ENCODE measurements around the gene NELFB. TPM values are rescaled to one million over a fixed set of nuclear protein-coding genes. Genes with fewer than 3 reads are reported as not detected.

NELFB gene
- polyA plus RNA-seq, 3 donors, result 17.3 to 44.2 (median 18.8) TPM

DNA sequence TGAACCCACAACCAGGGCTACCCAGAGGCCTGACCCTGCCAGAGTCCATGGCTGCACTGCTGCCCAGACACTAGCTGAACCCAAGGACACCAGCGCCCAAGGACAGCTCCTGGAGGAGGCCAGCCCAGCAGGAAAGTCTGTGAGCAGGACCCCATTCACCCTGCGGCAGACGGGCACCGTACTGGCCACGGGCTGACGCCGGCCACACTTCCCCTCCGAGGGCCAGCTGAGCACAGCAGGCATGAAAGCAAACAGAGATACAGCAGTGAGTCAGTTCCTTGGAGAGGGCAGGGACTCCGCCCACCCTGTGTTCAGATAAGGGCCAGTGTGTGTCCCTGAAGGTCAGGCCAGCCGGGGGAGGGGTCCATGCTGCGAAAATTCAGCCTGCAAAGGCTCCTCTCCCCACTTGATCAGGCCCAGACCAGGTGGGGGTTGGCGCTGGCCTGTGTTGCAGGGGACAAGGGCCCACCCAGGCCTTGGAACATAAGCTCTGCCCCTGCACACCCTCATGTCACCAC is 36.3 kb upstream of the NELFB start:
- Mint-ChIP-seq H3K4me3 (no peak overlapping the region), H3K9me3 (no peaks in the 10 kb centered on the region)
- peaks cover 0 to 14% of the 10 kb centered on the region in 2 donors for H3K27me3 ChIP-seq (ENCODE audit: control insufficient read depth in 2 of 2, insufficient read depth in 2 of 2, low read length in 2 of 2)

DNA sequence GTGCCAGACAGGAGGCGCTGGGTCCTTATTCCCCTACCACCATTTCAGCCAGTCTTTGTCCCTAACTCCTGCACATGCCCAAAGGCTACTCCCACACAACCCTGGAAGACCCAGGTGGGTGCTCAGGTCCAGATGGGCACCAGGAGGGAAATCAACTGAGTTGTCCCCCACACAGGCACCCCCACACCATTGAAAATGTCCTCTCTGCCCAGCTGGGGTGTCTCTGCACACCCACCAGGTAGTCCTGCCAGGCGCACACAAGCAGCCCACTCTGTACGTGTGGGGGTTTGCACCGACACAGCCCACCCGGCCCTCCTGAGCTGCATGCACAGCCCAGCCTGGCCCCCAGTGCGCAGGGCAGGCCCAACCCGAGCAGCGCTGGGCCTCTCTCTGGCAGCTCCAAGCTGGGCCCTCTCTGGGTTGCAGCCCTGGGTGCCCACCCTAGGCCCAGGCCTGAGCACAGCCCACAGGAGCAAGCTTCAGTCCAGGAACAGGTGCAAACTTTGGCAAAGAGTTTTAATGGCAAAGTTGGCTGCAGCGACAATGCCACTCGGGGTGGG is 35.3 kb upstream of the NELFB start:
- Histone ChIP-seq H3K27me3 (ENCODE audit: control insufficient read depth in 2 of 2, insufficient read depth in 2 of 2, low read length in 2 of 2) (peaks cover 0 to 14% of the 10 kb centered on the region in 2 donors), H3K9me3 (replicated peaks in 1 of 2; ENCODE audit: control insufficient read depth in 1 of 2, insufficient read depth in 1 of 2, low read length in 2 of 2) (no peaks in the 10 kb centered on the region), H3K36me3 (replicated peaks in 1 of 2; ENCODE audit: control insufficient read depth in 1 of 2, insufficient read depth in 2 of 2, low read length in 2 of 2) (peaks cover 16 to 19% of the 10 kb centered on the region in 2 donors), H3K4me2 (replicated peaks; ENCODE audit: extremely low read depth, low read length, poor library complexity, severe bottlenecking) (no peak overlapping the region), H3K27ac (ENCODE audit: low read depth in 1 of 2, low read length in 2 of 2) (no peak overlapping the region), H2AFZ (ENCODE audit: insufficient read depth, low read depth, low read length, poor library complexity, severe bottlenecking) (no peak overlapping the region), H3K4me1 (ENCODE audit: control insufficient read depth in 1 of 2, insufficient read depth in 2 of 2, low read length in 2 of 2) (peaks cover 27 to 48% of the 10 kb centered on the region in 2 donors), H3K4me3 (replicated peaks in 1 of 3; ENCODE audit: low read depth in 2 of 3, low read length in 3 of 3) (no peak overlapping the region), H3K79me2 (ENCODE audit: insufficient read depth, low read length) (no peaks in the 10 kb centered on the region), H3K9ac (ENCODE audit: insufficient read depth, low read length, poor library complexity, severe bottlenecking) (no peak overlapping the region), H4K20me1 (ENCODE audit: insufficient read depth, low read length) (no peaks in the 10 kb centered on the region)
- no peak overlapping the region for H3K4me3 Mint-ChIP-seq
- 95% methylated on average over 9 of the region's 10 CpGs for WGBS (ENCODE audit: insufficient coverage)
- no peak for DNase-seq
- peak overlapping the region in 1 of 7 donors; percentile 42 for H3K27ac Mint-ChIP-seq
- TF ChIP-seq, protein P1, sequence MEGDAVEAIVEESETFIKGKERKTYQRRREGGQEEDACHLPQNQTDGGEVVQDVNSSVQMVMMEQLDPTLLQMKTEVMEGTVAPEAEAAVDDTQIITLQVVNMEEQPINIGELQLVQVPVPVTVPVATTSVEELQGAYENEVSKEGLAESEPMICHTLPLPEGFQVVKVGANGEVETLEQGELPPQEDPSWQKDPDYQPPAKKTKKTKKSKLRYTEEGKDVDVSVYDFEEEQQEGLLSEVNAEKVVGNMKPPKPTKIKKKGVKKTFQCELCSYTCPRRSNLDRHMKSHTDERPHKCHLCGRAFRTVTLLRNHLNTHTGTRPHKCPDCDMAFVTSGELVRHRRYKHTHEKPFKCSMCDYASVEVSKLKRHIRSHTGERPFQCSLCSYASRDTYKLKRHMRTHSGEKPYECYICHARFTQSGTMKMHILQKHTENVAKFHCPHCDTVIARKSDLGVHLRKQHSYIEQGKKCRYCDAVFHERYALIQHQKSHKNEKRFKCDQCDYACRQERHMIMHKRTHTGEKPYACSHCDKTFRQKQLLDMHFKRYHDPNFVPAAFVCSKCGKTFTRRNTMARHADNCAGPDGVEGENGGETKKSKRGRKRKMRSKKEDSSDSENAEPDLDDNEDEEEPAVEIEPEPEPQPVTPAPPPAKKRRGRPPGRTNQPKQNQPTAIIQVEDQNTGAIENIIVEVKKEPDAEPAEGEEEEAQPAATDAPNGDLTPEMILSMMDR (IDR thresholded peaks at IDR 0.05), result no peak
- H3K27me3 Mint-ChIP-seq (ENCODE audit: low read depth in 3 of 3), result peaks cover 3 to 22% (median 14%) of the 10 kb centered on the region in 3 donors
- peaks cover 10 to 16% of the 10 kb centered on the region in 2 donors for H3K36me3 Mint-ChIP-seq
- intact Hi-C loops (cut with micrococcal nuclease), result loop anchor here in 1 of 2 donors (5.0 kb wide), 1 partner anchor 93 kb away; no protein-coding TSS in a partner anchor
- H3K4me1 Mint-ChIP-seq, result peaks cover 19% of the 10 kb centered on the region
- no peaks in the 10 kb centered on the region for H3K9me3 Mint-ChIP-seq

More for the DNA sequence above, 36.3 kb upstream of the NELFB start:
- no peaks in the 10 kb centered on the region for H4K20me1 ChIP-seq (ENCODE audit: insufficient read depth, low read length)
- no peaks in the 10 kb centered on the region for H3K79me2 ChIP-seq (ENCODE audit: insufficient read depth, low read length)
- no peak overlapping the region for H3K4me3 ChIP-seq (replicated peaks in 1 of 3; ENCODE audit: low read depth in 2 of 3, low read length in 3 of 3)
- H3K27ac ChIP-seq (ENCODE audit: low read depth in 1 of 2, low read length in 2 of 2), result peak overlapping the region in 1 of 2 donors; percentile 20
- no peak overlapping the region for H3K9ac ChIP-seq (ENCODE audit: insufficient read depth, low read length, poor library complexity, severe bottlenecking)
- 61% methylated on average over 11 of the region's 12 CpGs for WGBS (ENCODE audit: insufficient coverage)
- H3K4me1 ChIP-seq (ENCODE audit: control insufficient read depth in 1 of 2, insufficient read depth in 2 of 2, low read length in 2 of 2), result peaks cover 18 to 38% of the 10 kb centered on the region in 2 donors
- H3K9me3 ChIP-seq (replicated peaks in 1 of 2; ENCODE audit: control insufficient read depth in 1 of 2, insufficient read depth in 1 of 2, low read length in 2 of 2), result no peaks in the 10 kb centered on the region
- Mint-ChIP-seq H3K27me3 (ENCODE audit: low read depth in 3 of 3) (peaks cover 3 to 22% (median 14%) of the 10 kb centered on the region in 3 donors), H3K4me1 (peaks cover 10% of the 10 kb centered on the region), H3K27ac (no peak overlapping the region), H3K36me3 (peaks cover 13 to 24% of the 10 kb centered on the region in 2 donors)
- intact Hi-C loops (cut with micrococcal nuclease), result no loop called here
- peaks cover 24 to 29% of the 10 kb centered on the region in 2 donors for H3K36me3 ChIP-seq (replicated peaks in 1 of 2; ENCODE audit: control insufficient read depth in 1 of 2, insufficient read depth in 2 of 2, low read length in 2 of 2)
- TF ChIP-seq, protein P1 (IDR thresholded peaks at IDR 0.05), result no peak
- DNase-seq, result no peak
- no peak overlapping the region for H3K4me2 ChIP-seq (replicated peaks; ENCODE audit: extremely low read depth, low read length, poor library complexity, severe bottlenecking)
- no peak overlapping the region for H2AFZ ChIP-seq (ENCODE audit: insufficient read depth, low read depth, low read length, poor library complexity, severe bottlenecking)
